ENCODE measurements around the gene STK32B. TPM values are rescaled to one million over a fixed set of nuclear protein-coding genes. Genes with fewer than 3 reads are reported as not detected.

STK32B gene
- total and polyA plus RNA-seq, 2 of the 8 experiments (the other 6 are each of a cell fraction or from before 2014, with no cell fraction given) = 2.3 to 2.5 TPM

GRCh38 chr4:5143940-5144339 lies 92.7 kb downstream of the STK32B start (continued):
- TF ChIP-seq EP300 (IDR thresholded peaks at IDR 0.05; ENCODE audit: borderline replicate concordance in 1 of 2, low read depth in 2 of 2, low read length in 2 of 2) (no peak), POU5F1 (IDR thresholded peaks at IDR 0.05; ENCODE audit: low read depth, low read length) (no peak), PHF8 (conservative IDR thresholded peaks at IDR 0.05; ENCODE audit: low read depth, low read length) (no peak), MAX (IDR thresholded peaks at IDR 0.05) (no peak), ATF2 (IDR thresholded peaks at IDR 0.05; ENCODE audit: low read length) (no peak), TAF7 (optimal IDR thresholded peaks at IDR 0.05; ENCODE audit: borderline replicate concordance, low read depth, low read length) (no peak), TEAD4 (IDR thresholded peaks at IDR 0.05; ENCODE audit: low read depth, low read length) (no peak), E2F6 (IDR thresholded peaks at IDR 0.05) (no peak)

Measured in H1 (cell line).